GM19099 (cell line): Measurements from ENCODE around the gene DBNL.

Source experiments
- POLR2A ChIP-seq: IDR thresholded peaks from 3 replicates; pipeline ENCODE4 v1.6.1; 2011; ENCODE audit warnings: low read depth; ENCODE audit not compliant: insufficient read length; ENCODE audit errors: extremely low read depth

Gene DBNL

DNA sequence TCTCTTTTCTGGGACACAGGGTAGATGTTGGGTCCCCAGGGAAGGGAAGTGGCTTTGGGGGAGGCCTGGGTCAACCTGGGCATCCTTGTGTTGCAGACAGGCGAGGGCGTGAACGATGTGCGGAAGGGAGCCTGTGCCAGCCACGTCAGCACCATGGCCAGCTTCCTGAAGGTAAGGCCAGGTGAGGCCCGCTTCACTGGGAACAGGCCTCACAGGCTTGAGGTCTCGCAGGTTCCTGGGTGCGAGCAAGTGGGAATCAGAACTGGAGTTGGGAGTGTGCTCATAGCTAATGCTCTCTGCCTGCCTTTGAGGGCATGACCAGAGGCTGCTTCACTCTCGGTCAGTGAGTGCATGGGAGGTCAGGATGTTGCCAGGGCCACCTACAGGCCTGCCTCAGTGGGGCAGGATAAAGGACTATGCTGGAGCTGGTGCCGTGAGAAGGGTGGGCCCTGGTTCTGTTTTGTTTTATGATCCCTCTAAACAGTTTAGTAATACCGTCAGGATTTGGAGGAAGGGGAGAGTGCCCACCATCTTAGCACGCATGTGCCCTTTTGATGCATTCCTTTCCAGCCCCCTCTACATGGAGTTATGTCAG, 8.4 kb downstream of the DBNL start:
- TF ChIP-seq POLR2A: no peak

DNA sequence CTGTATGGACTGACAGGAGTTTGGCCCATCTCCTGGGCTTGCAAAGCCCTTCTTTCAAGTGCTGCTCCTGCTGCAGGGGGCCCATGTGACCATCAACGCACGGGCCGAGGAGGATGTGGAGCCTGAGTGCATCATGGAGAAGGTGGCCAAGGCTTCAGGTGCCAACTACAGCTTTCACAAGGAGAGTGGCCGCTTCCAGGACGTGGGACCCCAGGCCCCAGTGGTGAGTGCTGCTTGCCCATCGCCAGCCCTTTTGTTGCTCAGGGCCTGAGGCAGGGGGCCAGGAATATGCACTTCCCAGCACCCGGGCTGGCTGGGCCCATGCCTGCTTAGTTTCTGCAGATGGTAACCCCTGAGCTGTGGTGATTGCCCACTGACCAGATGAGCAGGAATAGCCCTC, 12.2 kb downstream of the DBNL start:
- TF ChIP-seq POLR2A: no peak

DNA sequence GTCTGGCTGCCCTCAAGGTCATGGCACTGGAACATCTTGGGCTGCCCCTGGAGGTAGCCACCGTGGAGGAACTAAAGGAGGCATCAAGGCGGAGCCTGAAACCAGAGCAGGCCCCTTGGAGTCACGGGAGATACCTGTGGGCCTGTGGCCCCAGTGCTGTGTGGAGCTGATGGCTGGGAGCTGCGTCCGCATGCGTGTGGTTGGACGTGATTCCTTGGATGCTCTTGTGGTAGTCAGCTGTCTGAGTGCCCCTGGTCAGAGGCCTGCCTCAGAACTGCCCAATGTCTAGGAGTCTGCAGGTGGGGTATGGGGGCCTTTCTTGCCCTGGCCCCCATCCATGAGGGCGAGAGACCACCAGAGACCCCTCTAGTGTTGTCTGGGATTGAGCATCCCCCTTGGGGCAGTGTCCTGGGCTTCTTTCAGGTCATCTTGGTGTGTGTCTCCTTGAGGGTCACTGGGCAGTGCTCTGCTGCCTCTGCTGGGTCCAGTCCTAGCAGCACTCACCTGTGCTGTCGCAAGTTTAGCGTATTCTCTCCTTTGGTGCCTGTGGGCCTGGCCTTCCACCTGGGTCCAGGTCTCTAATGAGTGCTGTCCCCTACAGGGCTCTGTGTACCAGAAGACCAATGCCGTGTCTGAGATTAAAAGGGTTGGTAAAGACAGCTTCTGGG, 12.8 kb downstream of the DBNL start:
- TF ChIP-seq POLR2A: no peak

DNA sequence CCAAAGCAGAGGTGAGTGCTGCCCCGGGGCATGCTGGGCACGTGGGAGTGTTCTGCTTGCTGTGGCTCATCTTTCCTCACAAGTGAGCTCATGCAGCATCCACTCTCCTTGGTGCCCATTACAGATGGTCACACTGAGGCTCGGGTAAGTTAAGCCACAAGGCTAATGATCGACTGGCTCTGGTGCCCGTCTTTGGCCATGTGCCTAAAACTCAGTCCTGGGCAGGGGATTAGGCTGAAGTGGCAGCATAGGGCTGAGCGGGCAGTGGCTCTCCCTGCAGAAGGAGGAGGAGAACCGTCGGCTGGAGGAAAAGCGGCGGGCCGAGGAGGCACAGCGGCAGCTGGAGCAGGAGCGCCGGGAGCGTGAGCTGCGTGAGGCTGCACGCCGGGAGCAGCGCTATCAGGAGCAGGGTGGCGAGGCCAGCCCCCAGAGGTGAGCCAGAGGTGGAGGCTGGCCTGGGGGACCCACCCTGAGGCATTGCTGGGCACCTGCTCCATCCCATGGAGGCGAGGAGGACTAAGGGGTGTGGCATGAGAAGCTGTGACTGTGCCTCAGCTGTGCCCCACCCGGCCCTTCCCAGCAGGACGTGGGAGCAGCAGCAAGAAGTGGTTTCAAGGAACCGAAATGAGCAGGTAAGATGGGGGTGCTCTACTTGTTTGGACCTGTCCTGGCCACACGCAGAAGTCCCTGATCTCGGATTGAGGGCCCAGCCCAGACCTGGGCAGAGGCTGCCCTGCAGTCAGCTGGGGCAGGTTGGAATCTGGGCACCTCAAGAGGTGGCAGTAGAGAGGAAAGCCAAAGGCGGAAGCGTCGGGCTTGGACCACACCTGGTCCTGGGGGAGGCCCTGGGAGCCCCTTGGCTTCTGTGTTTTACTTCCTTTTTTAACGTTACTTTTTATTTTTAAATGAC, 13.6 kb downstream of the DBNL start:
- TF ChIP-seq POLR2A: no peak

DNA sequence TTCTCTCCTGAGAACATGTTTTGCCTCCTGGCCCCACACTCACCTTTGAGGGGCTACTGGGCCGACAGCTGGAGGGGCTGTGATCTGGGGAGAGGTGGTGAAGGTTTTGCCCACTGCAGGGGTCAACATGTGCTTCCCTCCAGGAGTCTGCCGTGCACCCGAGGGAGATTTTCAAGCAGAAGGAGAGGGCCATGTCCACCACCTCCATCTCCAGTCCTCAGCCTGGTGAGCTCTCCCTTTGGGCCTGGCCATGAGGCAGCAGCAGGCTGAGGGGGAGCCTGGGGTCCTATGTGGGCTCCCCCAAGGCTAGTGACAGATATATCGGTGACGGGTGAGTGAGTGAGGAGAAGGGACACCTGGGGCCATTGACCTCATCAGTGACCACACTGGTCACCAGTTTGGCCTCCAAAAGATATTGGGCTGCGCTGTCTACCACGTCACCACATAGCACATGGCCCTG, 14.3 kb downstream of the DBNL start:
- no peak for TF ChIP-seq POLR2A

DNA sequence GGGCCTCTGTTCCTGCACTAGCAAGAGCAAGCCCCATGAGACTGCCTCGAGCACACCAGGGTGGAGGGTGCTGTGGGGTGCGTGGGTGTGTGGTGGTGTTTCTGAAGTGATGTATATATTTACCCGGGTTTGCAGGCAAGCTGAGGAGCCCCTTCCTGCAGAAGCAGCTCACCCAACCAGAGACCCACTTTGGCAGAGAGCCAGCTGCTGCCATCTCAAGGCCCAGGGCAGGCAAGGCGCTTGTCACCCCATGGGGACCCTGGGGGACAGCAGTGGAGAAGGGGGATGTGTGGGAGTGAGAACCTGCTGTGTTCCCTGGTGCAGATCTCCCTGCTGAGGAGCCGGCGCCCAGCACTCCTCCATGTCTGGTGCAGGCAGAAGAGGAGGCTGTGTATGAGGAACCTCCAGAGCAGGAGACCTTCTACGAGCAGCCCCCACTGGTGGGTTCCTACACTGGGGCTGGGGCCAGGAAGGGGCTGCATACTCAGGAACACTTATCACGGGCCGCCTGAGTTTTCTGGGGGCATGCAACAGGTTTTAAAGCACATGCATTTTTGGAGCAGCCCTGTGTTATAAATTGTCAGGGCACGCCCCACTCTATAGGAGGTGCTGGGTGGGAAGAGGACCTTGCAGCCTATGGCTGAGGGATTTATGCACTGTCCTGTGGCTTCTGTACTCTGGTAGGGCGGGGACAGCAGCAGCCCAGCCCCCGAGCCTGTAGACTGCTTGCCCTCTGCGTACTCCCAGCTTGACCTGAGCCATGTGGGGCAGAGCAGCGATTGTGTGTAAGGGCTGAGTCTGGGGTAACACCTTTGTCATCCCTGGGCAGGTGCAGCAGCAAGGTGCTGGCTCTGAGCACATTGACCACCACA, 15.0 kb downstream of the DBNL start:
- no peak for TF ChIP-seq POLR2A

DNA sequence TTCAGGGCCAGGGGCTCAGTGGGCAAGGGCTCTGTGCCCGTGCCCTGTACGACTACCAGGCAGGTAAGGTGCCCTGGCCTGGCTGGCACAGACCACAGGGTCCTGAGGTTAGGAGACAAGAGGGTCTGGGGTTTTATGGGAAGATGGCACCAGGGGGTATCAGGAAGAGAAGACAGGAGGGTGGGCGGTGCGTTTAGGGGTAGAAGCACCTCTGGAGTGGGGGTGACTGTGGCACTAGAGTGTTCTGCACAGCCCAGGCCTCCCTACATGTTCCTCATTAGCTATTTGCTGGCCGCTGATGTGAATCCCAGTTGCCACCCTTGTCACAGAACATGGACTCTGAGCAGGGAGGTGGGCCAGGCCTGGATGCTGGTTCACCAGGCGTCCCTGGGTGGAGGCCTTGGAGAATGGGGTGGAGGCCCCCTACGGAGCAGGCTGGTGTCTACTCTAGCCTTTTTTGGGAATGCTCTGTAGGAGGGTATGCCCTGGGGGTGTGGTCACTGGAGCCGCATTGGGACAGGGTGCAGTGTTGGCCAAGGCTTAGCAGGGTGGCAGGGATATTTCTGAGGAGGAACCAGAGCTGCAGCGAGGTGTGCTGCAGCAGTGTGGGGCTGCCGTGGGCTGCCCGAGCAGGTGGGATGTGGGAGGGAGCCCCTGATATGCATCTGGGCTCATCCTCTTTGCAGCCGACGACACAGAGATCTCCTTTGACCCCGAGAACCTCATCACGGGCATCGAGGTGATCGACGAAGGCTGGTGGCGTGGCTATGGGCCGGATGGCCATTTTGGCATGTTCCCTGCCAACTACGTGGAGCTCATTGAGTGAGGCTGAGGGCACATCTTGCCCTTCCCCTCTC, 15.8 kb downstream of the DBNL start:
- no peak for TF ChIP-seq POLR2A

DNA sequence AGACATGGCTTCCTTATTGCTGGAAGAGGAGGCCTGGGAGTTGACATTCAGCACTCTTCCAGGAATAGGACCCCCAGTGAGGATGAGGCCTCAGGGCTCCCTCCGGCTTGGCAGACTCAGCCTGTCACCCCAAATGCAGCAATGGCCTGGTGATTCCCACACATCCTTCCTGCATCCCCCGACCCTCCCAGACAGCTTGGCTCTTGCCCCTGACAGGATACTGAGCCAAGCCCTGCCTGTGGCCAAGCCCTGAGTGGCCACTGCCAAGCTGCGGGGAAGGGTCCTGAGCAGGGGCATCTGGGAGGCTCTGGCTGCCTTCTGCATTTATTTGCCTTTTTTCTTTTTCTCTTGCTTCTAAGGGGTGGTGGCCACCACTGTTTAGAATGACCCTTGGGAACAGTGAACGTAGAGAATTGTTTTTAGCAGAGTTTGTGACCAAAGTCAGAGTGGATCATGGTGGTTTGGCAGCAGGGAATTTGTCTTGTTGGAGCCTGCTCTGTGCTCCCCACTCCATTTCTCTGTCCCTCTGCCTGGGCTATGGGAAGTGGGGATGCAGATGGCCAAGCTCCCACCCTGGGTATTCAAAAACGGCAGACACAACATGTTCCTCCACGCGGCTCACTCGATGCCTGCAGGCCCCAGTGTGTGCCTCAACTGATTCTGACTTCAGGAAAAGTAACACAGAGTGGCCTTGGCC, 16.6 kb downstream of the DBNL start:
- no peak for TF ChIP-seq POLR2A

DNA sequence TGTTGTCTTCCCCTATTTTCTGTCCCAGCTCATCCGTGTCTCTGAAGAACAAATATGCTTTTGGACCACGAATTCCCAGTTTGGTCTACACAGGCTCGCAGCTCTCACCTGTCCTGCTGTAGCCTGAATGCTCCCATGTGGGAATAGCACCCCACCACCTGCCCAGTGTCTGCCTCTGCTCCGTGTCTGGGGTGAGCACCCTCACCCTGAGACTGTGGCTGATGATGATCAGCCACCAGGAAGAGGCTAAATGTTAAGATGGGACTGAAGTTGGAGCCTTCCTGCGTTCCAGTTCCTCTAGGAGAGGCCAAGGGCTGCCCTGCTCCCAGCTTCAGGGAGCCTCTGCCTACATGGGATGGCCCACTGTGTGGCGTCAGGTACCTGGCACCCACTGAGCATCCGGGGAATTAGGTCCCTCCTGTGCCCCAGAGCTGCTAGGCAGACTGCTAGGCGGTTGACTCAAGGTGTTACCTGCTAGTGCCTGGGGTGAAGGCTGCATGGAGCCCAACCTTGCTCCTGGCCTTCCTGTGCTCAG, 17.2 kb downstream of the DBNL start:
- TF ChIP-seq POLR2A: no peak

DNA sequence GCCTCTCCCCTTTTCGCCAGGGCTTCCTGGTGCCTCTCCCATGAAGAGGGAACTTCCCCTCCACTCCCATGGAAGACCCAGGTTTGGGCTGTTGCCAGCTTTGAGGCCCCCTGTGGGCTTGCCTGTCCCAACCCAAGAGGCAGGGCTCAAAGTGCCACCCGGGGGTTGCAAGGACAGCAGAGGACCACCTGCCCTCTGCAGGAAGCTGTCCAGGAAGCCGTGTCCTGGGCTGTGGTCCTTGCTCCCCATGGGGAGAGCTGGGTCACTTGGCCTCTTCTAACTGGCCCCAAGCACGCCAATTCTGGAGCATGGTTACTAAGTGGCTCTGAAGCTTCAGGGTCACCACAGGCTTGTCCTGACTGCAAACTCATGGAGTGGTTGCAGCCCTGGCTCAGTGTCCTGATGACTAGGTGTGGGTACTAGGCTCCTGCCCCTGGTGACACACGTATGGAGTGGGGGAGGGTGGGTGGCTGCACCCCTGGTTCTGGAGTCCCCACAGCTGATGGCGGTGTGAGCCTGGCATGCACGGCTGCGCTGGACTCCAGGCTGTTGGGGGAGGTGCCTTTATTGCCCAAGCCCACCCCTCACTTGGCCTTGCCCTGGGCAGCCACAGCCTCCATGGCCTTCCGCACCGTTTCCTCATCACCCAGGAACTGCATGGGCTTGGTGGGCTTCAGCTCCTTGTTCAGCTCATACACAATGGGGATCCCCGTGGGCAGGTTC, 17.8 kb downstream of the DBNL start:
- TF ChIP-seq POLR2A: no peak

DNA sequence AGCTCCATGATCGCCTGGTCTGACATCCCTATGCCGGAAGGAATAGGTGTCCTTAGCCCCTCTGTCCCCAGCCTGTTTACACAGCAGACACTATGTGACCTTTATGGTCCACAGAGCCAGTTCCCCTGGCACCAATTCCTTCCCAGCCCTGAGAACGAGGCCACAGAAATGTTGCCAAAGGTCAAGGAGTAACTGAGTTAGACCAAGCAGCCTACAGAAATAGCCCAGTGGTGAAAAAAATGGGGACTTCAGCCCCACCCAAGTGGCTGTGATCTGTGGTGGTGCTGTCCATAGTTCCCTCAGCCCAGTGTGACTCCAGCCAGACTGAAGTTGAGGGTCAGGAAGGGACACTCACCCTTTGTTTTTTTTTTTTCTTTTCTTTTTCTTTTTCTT, 18.4 kb downstream of the DBNL start:
- no peak for TF ChIP-seq POLR2A

DNA sequence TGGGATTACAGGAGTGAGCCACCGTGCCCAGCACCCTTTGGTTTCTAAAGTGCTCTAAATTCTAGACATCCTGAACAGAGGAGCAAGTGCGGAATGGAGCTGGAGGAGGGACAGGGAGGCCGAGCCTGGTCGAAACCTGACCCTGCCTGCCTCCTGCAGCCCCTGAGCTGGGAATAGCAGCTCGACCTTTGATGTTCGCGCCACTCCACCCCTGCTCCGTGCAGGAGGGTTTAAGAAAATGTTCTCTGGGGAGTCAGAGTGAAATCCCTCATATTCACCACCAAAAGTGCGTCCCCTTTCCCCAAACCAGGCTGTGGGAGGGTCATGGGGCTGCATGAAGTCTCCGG, 19.0 kb downstream of the DBNL start:
- no peak for TF ChIP-seq POLR2A
